Gastrocnemius medialis (tissue), 4 donors: ENCODE measurements around the gene IGSF9. TPM values are rescaled to one million over a fixed set of nuclear protein-coding genes. Genes with fewer than 3 reads are reported as not detected.

ENCODE experiments used
- ATAC-seq, 2 donors: fragments of 150-250 bp; one replicate each; pipeline ENCODE4 v1.9.1; 2016
- DNase-seq, 2 donors: peaks; one replicate each; pipeline ENCODE4 v3.0.0-alpha.2; 2019
- H3K27ac ChIP-seq, 4 donors: fragments of 200-600 bp; sonication (generic); 1 replicate in 1 of 4; 2 replicates in 3 of 4; pipeline ENCODE4 v1.5.1; 2016 to 2018; ENCODE audit warnings: mild to moderate bottlenecking in 2 of 4, moderate library complexity in 1 of 4
- H3K27me3 ChIP-seq, 3 donors: fragments of 200-600 bp; sonication (generic) in 2 of 3; 1 replicate in 1 of 3; 2 replicates in 2 of 3; pipeline versions ENCODE4 v1.5.1 to v1.6.0; 2016 to 2019; ENCODE audit warnings: mild to moderate bottlenecking in 1 of 3, moderate library complexity in 1 of 3
- H3K36me3 ChIP-seq, 2 donors: fragments of 200-600 bp; sonication (generic) in 1 of 2; one replicate each; pipeline ENCODE4 v1.5.1; 2017 to 2018
- H3K4me1 ChIP-seq, 2 donors: fragments of 200-600 bp; sonication (generic) in 1 of 2; one replicate each; pipeline ENCODE4 v1.5.1; 2016 to 2017; ENCODE audit warnings: mild to moderate bottlenecking in 2 of 2
- H3K4me3 ChIP-seq, 4 donors: fragments of 200-600 bp; sonication (generic) in 3 of 4; 1 replicate in 1 of 4; 2 replicates in 3 of 4; pipeline ENCODE4 v1.5.1; 2016 to 2019; ENCODE audit warnings: mild to moderate bottlenecking in 2 of 4
- H3K9me3 ChIP-seq, 3 donors: fragments of 200-600 bp; sonication (generic) in 2 of 3; 1 replicate in 1 of 3; 2 replicates in 2 of 3; pipeline ENCODE4 v1.5.1; 2016 to 2019
- CTCF ChIP-seq, 5 experiments: fragments of 450-650 bp in 3 of 5; fragments of 200-600 bp in 2 of 5; sonication (generic) in 2 of 5; IDR thresholded peaks in 4 of 5; conservative IDR thresholded peaks in 1 of 5; 1 replicate in 4 of 5; 2 replicates in 1 of 5; pipeline ENCODE4 v1.5.1; 2016 to 2019; ENCODE audit warnings: antibody characterized with exemption in 5 of 5, mild to moderate bottlenecking in 3 of 5, moderate library complexity in 3 of 5
- POLR2A ChIP-seq, 2 donors: fragments of 450-650 bp; IDR thresholded peaks; one replicate each; pipeline ENCODE4 v1.6.1; 2017; ENCODE audit warnings: antibody characterized with exemption in 2 of 2, mild to moderate bottlenecking in 2 of 2, moderate library complexity in 2 of 2
- in situ Hi-C, 4 donors: fragments of 200-750 bp; cut with MboI; loops; one replicate each; pipeline versions ENCODE4 v1.15.0 to v1.8.0; 2017; ENCODE audit warnings: low sequenced_read_pairs in 4 of 4
- intact Hi-C: fragments of 100-400 bp; cut with DNase I; formaldehyde crosslinking; loops from one replicate; pipeline ENCODE4 v1.15.1; 2023; ENCODE audit warnings: low total_unique reads
- total RNA-seq, 4 donors: library from RNA; depleted of rRNA; stranded (reverse); fragments of >200 nt; gene quantifications; one replicate each; pipeline versions ENCODE4 v1.1.0 to v1.2.3, GENCODE V29; 2016

The IGSF9 gene
- total RNA-seq, 4 donors from 2014 or later = 0.10 to 0.11 TPM; not detected in 2

- TF ChIP-seq CTCF (IDR thresholded peaks at IDR 0.05 in 4 of 5, conservative IDR thresholded peaks at IDR 0.05 in 1 of 5) (peak; percentile 86 to 95 (median 90)), POLR2A (IDR thresholded peaks at IDR 0.05) (no peak)
- DNase-seq (peak; percentile 54 to 71), ATAC-seq (peak; percentile 87 to 94)
- Histone ChIP-seq H3K27ac (no peak overlapping the region), H3K27me3 (no peaks in the 10 kb centered on the region), H3K4me1 (peaks cover 3 to 13% of the 10 kb centered on the region in 2 donors), H3K9me3 (no peaks in the 10 kb centered on the region), H3K4me3 (no peak overlapping the region), H3K36me3 (no peaks in the 10 kb centered on the region)
- intact Hi-C loops = loop anchor here (1.0 to 2.0 kb wide), 3 partner anchors 21 to 111 kb away; partner anchors contain the start of gene DUSP23
- in situ Hi-C loops = loop anchor here (5.0 to 10.0 kb wide), 3 partner anchors 89 to 97 kb away; partner anchors contain the start of gene FCRL6 (in 1 of the 4)
Measured at GRCh38 chr1:159891275-159892157, 53.9 kb downstream of the IGSF9 start.

GRCh38 chr1:159890390-159890789 is 55.0 kb downstream of the IGSF9 start:
- H3K27ac ChIP-seq = peak overlapping the region; percentile 58 to 71 (median 66)
- H3K27me3 ChIP-seq = no peaks in the 10 kb centered on the region
- in situ Hi-C loops (loop anchor here (5.0 to 10.0 kb wide), 3 partner anchors 88 to 96 kb away; partner anchors contain the start of gene FCRL6 (in 1 of the 4)), intact Hi-C loops (loop anchor here (2.0 kb wide), 1 partner anchor 22 kb away; no protein-coding TSS in a partner anchor)
- peaks cover 3 to 13% of the 10 kb centered on the region in 2 donors for H3K4me1 ChIP-seq
- TF ChIP-seq POLR2A (IDR thresholded peaks at IDR 0.05) = no peak
- TF ChIP-seq CTCF (IDR thresholded peaks at IDR 0.05 in 4 of 5, conservative IDR thresholded peaks at IDR 0.05 in 1 of 5) = no peak
- no peaks in the 10 kb centered on the region for H3K9me3 ChIP-seq
- DNase-seq = no peak
- H3K36me3 ChIP-seq = no peaks in the 10 kb centered on the region
- ATAC-seq = no peak
- no peak overlapping the region for H3K4me3 ChIP-seq

- in situ Hi-C loops = loop anchor here (5.0 to 10.0 kb wide), 3 partner anchors 88 to 95 kb away; partner anchors contain the start of gene FCRL6 (in 1 of the 4)
- Histone ChIP-seq H3K4me3 (no peak overlapping the region), H3K27ac (peak overlapping the region; percentile 58 to 71 (median 66)), H3K36me3 (no peaks in the 10 kb centered on the region), H3K4me1 (peaks cover 3 to 13% of the 10 kb centered on the region in 2 donors), H3K9me3 (no peaks in the 10 kb centered on the region), H3K27me3 (no peaks in the 10 kb centered on the region)
- TF ChIP-seq CTCF (IDR thresholded peaks at IDR 0.05 in 4 of 5, conservative IDR thresholded peaks at IDR 0.05 in 1 of 5) (no peak), POLR2A (IDR thresholded peaks at IDR 0.05) (peak in 1 of 2 donors; percentile 49)
- intact Hi-C loops = loop anchor here (2.0 kb wide), 1 partner anchor 23 kb away; no protein-coding TSS in a partner anchor
- ATAC-seq (peak; percentile 72 to 81), DNase-seq (no peak)
Measured at GRCh38 chr1:159889821-159890252, 55.6 kb downstream of the IGSF9 start.

GRCh38 chr1:159889202-159889601 is 56.2 kb downstream of the IGSF9 start:
- intact Hi-C loops (no loop called here), in situ Hi-C loops (no loop called here)
- H3K27ac ChIP-seq = peak overlapping the region; percentile 58 to 71 (median 66)
- no peaks in the 10 kb centered on the region for H3K27me3 ChIP-seq
- peaks cover 3 to 13% of the 10 kb centered on the region in 2 donors for H3K4me1 ChIP-seq
- H3K9me3 ChIP-seq = no peaks in the 10 kb centered on the region
- no peak for ATAC-seq
- H3K4me3 ChIP-seq = no peak overlapping the region
- no peak for DNase-seq
- TF ChIP-seq CTCF (IDR thresholded peaks at IDR 0.05 in 4 of 5, conservative IDR thresholded peaks at IDR 0.05 in 1 of 5) = no peak
- no peak for TF ChIP-seq POLR2A (IDR thresholded peaks at IDR 0.05)
- no peaks in the 10 kb centered on the region for H3K36me3 ChIP-seq
